Stimulated activated CD8-positive, alpha-beta memory T cell treated with anti-CD3 and anti-CD28 coated beads, Interleukin-4, amount 100 ng/mL, for 48 hours (primary cell): ENCODE results near the gene STRBP.

Experiments
- DNase-seq: peaks from one replicate; pipeline ENCODE4 v3.0.0-alpha.2; 2020

STRBP gene

DNA sequence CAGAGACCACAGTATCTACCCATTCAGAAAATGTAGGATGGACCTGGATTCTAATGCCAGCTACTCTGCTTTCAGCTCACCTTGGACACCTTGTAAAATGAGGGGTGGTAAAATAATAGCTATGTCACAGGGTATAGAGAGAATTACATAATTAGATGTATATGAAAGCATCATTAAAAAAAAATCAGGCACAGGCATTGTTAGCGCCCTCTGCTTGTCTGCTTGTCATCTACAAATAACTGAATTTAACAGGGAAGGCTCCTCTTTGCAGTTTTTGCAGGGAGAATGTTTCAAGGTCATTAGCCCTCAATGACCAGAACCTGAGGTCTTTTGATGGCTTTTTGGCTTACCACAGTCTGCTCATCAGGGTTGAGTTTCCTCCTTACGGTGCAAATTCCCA is 176.9 kb downstream of the STRBP start:
- no peak for DNase-seq

DNA sequence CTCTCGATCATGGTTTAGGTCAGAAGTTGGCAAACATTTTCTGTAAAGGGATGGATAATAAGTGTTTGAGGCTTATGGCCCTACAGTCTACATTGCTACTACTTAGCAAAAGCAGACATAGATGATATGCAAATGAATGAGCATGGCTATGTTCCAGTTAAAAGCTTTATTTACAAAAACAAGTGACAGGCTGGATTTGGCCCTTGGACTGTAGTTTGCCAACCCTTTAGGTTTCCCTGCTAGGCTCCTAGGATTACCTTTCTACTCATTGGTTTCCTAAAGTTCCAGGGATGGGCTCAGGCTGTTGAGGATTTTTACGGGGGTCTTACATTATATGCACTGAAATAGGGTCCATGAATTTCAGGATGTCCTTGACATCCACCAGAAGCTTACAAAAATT is 177.4 kb downstream of the STRBP start:
- DNase-seq, result no peak

DNA sequence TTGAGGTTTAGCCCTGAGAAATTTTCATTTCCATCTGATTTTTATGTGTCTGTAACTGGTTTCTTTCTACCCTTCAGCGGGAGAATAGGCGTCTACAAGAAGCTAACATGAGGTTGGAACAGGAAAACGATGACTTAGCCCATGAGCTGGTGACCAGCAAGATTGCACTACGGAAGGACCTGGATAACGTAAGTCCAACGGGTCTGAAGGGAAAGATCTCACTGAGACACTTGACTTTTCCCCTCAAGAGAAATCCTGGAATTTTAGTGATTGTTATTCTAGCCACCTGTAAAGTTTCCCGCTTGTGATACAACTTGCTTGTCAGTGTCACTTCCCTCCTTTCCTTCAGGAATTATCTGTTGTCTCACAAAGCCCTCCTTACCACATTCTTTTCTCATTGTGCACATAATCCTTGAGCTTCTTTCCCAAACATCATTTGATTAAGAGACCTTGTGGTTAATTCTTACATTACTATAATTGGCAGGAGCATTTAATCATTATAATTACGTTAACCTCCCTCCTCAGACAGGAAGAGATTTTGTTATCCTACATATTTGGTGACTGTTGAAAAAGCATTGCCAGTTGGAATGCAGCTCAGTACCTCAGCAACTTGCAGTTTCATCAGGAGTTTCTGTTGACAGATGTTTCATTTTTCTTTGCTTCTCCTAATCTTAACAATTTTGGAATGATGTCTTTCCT is 178.0 kb downstream of the STRBP start:
- no peak for DNase-seq

DNA sequence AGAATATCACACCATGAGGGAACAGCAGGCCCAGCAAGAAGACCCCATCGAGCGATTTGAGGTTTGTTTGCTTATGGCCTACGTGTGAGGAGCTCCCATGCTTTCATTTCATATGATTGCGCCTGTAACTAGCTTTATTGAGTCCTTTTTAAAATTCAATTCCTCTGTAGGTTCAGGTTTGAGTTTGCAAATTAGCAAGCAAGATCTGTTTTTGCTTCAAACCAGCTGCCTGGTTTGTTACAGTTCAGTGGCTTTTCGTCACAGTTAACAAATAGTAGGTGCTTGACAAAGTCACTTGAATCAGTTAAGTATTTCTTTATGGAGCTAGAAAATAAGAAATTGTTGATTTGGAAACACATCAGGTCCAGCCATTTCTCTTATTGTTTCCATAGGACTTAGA is 178.6 kb downstream of the STRBP start:
- no peak for DNase-seq

DNA sequence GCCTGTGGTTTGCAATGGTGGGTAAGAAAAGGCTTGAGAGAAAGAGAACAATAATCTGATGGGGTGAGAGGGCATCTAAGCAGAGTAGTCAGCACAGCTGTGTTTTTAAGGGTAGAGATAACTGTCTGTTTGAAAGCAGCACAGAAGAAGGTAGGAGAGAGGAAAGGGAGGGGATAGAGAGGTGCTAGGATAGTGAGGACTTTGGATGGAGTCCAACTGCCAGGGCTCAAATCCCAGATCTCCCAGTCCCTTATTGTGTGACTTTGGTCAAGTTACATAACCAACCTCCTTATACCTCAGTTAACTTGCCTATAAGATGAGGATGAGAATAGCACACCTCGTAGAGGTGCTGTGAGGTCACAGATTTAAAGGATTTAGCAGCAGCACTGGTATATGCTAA is 179.3 kb downstream of the STRBP start:
- DNase-seq, result no peak

- no peak for DNase-seq
Observed at GRCh38 chr9:123087359-123087888, 181.0 kb downstream of the STRBP start.

GRCh38 chr9:123085916-123086315 is 182.5 kb downstream of the STRBP start:
- no peak for DNase-seq

DNA sequence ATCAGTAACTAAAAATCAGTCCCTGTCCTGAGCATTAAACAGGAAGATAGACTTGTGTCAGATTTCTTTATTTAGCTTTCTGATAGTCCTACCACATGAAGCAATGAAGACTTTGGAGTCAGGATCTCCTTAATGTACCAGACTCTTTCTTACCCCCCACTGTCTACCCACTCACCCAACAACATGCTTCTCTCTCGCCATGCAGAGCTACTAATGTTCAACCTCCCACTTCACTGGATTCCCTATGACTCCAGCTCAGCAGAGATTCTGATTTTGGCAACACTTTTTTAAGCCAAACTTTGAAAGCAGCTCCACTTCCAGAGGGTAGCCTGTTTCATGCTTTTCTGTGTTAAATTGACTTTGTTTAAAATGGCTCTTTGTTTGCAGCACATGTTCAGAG is 184.1 kb downstream of the STRBP start:
- no peak for DNase-seq

DNA sequence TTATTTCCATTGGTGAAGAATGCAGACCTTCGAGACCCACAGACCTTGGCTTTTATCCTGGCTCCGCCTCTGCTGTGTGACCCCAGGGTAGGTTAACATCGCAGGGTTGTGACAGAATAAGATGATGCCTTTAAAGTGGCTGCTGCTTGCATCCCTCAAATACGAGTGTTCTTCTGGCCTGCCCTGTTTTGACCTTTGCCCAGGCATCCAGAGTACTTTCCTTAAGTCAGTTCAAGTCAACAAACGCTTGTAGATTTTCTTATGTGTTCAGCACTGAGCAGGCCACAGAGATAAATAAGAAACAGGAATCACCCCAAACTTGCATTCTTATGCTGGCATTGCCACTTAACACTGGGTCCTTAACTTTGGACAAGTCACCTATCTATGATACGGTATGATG is 184.7 kb downstream of the STRBP start:
- DNase-seq, result no peak

GRCh38 chr9:123081824-123082223 is 186.6 kb downstream of the STRBP start:
- no peak for DNase-seq

- no peak for DNase-seq
Observed at GRCh38 chr9:123080444-123080843, 187.9 kb downstream of the STRBP start.

GRCh38 chr9:123074628-123075027 is 193.8 kb downstream of the STRBP start:
- DNase-seq, result no peak

- DNase-seq, result no peak
Observed at GRCh38 chr9:123073991-123074422, 194.4 kb downstream of the STRBP start.

- no peak for DNase-seq
Observed at GRCh38 chr9:123073441-123073840, 194.9 kb downstream of the STRBP start.

DNA sequence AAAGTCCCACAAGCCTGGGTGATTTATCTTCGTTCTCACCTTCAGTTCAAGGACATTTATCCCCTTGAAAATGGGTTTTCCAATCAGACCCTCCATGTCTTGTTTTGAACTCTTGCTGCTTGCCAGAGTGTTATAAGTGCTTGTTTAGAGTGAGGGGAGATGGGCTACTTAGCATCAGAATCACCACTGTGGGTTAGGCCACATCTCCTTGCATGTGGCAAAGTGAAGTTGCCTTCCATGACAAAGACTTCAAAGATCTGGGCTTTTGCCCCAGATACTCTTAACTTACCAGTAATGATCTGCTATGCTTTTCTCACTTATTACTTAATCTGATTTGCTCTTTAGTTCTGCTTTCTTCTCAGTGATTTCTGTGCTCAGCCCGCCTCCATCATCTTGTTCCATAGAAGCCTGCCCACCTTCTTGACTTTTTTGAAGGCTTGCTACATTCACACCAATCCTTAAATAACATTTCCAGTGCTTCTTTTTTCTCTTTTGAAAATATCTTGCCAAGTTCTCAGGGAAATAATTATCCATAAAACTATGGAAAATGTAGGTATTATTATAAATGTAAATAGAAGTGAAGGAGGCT is 195.9 kb downstream of the STRBP start:
- DNase-seq, result no peak
